H1 (cell line): Measurements from ENCODE around the gene PTK6. TPM values are rescaled to one million over a fixed set of nuclear protein-coding genes. Genes with fewer than 3 reads are reported as not detected.

ENCODE experiments used
- CTCF ChIA-PET: fragments of 300-600 bp; sonication (Branson Sonifier 250); formaldehyde crosslinking; loops from one replicate; lab custom pipeline; 2021; ENCODE audit not compliant: partially characterized antibody; lab: Charles Lee
- POLR2A ChIA-PET: fragments of 300-600 bp; sonication (Branson Sonifier 250); formaldehyde crosslinking; loops from one replicate; lab custom pipeline; 2021; ENCODE audit warnings: inconsistent platforms; ENCODE audit not compliant: partially characterized antibody; lab: Charles Lee
- DNase-seq, 2 experiments: peaks; one replicate each; pipeline versions ENCODE4 v3.0.0 to v3.0.0-alpha.2; 2010 to 2022; ENCODE audit warnings: low spot score in 2 of 2, low read depth in 1 of 2, mixed read lengths in 1 of 2
- FAIRE-seq: peaks from 2 replicates; lab custom pipeline; 2011; peaks lifted over from hg19 to GRCh38; lab: Jason Lieb, UNC
- H2AFZ ChIP-seq: 2 replicates; pipeline ENCODE4 v1.8.1; 2012; ENCODE audit warnings: low read length, inconsistent platforms
- H2AK5ac ChIP-seq: 2 replicates; pipeline ENCODE4 v1.6.1; 2013; ENCODE audit warnings: low read depth, low read length
- H2BK120ac ChIP-seq: replicated peaks from 2 replicates; pipeline ENCODE3; 2013; ENCODE audit warnings: low read depth, low read length, inconsistent platforms
- H2BK12ac ChIP-seq: 2 replicates; pipeline ENCODE4 v1.6.1; 2013; ENCODE audit warnings: low read depth, low read length
- H2BK15ac ChIP-seq: 2 replicates; pipeline ENCODE4 v1.6.1; 2013; ENCODE audit warnings: low read length
- H2BK20ac ChIP-seq: 2 replicates; pipeline ENCODE4 v1.6.1; 2013; ENCODE audit warnings: low read length
- H2BK5ac ChIP-seq: 2 replicates; pipeline ENCODE4 v1.6.1; 2013; ENCODE audit warnings: low read depth, low read length
- H3K14ac ChIP-seq: 2 replicates; pipeline ENCODE4 v1.6.1; 2013; ENCODE audit warnings: inconsistent platforms; ENCODE audit not compliant: insufficient read length
- H3K18ac ChIP-seq: 2 replicates; pipeline ENCODE4 v1.6.1; 2013; ENCODE audit warnings: low read length; ENCODE audit errors: extremely low read depth
- H3K23ac ChIP-seq: 2 replicates; pipeline ENCODE4 v1.6.1; 2013; ENCODE audit warnings: inconsistent platforms; ENCODE audit not compliant: insufficient read length
- H3K23me2 ChIP-seq: 2 replicates; pipeline ENCODE4 v1.6.1; 2013; ENCODE audit warnings: low read depth, low read length
- H3K27ac ChIP-seq: 2 replicates; pipeline ENCODE4 v1.6.1; 2011; ENCODE audit warnings: low read depth, low read length, inconsistent platforms
- H3K27me3 ChIP-seq, 4 experiments: replicated peaks in 1 of 4; 1 replicate in 1 of 4; 2 replicates in 3 of 4; pipeline versions ENCODE4 v1.6.1 to v1.8.1; 2011 to 2013; ENCODE audit warnings: low read length in 3 of 4, mild to moderate bottlenecking in 3 of 4, inconsistent platforms in 2 of 4, mixed read lengths in 2 of 4, moderate library complexity in 1 of 4; ENCODE audit not compliant: control insufficient read depth in 3 of 4, insufficient read depth in 3 of 4; ENCODE audit errors: extremely low read depth in 1 of 4
- H3K36me3 ChIP-seq, 4 experiments: 2 replicates each; pipeline versions ENCODE4 v1.6.1 to v1.8.1; 2011 to 2013; ENCODE audit warnings: mild to moderate bottlenecking in 4 of 4, low read length in 3 of 4, moderate library complexity in 2 of 4, control low read depth in 1 of 4, inconsistent platforms in 1 of 4; ENCODE audit not compliant: insufficient read depth in 4 of 4, control insufficient read depth in 2 of 4
- H3K4ac ChIP-seq: replicated peaks from 2 replicates; pipeline ENCODE3; 2013; ENCODE audit warnings: low read length, low read depth, mixed read lengths, inconsistent platforms; ENCODE audit not compliant: insufficient read length
- H3K4me1 ChIP-seq, 4 experiments: replicated peaks in 1 of 4; 1 replicate in 1 of 4; 2 replicates in 3 of 4; pipeline versions ENCODE4 v1.6.1 to v1.8.1; 2011 to 2013; ENCODE audit warnings: low read length in 3 of 4, inconsistent platforms in 2 of 4, mixed read lengths in 1 of 4; ENCODE audit not compliant: insufficient read depth in 4 of 4, control insufficient read depth in 3 of 4
- H3K4me2 ChIP-seq, 2 experiments: 2 replicates each; pipeline versions ENCODE4 v1.6.1 to v1.8.1; 2011 to 2013; ENCODE audit warnings: low read depth in 2 of 2, low read length in 2 of 2, control low read depth in 1 of 2, inconsistent platforms in 1 of 2, mild to moderate bottlenecking in 1 of 2; ENCODE audit not compliant: insufficient read depth in 1 of 2
- H3K4me3 ChIP-seq, 4 experiments: fragments of 200-600, 300-600 bp in 1 of 4; sonication (generic), shearing (Covaris generic), sonication (Bioruptor Twin) in 1 of 4; 2 replicates each; pipeline versions ENCODE4 v1.5.1 to v1.8.1; 2011 to 2016; ENCODE audit warnings: low read length in 4 of 4, low read depth in 3 of 4, control low read depth in 2 of 4, inconsistent platforms in 2 of 4, mild to moderate bottlenecking in 2 of 4, mixed read lengths in 1 of 4, moderate library complexity in 1 of 4; ENCODE audit not compliant: insufficient read depth in 2 of 4; ENCODE audit errors: extremely low read depth in 1 of 4
- H3K56ac ChIP-seq: replicated peaks from 2 replicates; pipeline ENCODE3; 2013; ENCODE audit warnings: low read depth, mild to moderate bottlenecking, mixed read lengths, low read length, inconsistent platforms; ENCODE audit not compliant: insufficient read length
- H3K79me1 ChIP-seq: 2 replicates; pipeline ENCODE4 v1.6.1; 2013; ENCODE audit warnings: low read depth, low read length, control low read depth
- H3K79me2 ChIP-seq, 2 experiments: 2 replicates each; pipeline versions ENCODE4 v1.6.1 to v1.8.1; 2012 to 2013; ENCODE audit warnings: low read length in 2 of 2, mild to moderate bottlenecking in 2 of 2, inconsistent platforms in 1 of 2; ENCODE audit not compliant: insufficient read depth in 2 of 2, control insufficient read depth in 1 of 2
- H3K9ac ChIP-seq, 4 experiments: replicated peaks in 1 of 4; 1 replicate in 1 of 4; 2 replicates in 3 of 4; pipeline versions ENCODE4 v1.6.1 to v1.8.1; 2011 to 2013; ENCODE audit warnings: low read depth in 3 of 4, low read length in 3 of 4, control low read depth in 2 of 4, mild to moderate bottlenecking in 2 of 4, moderate library complexity in 2 of 4, inconsistent platforms in 1 of 4; ENCODE audit errors: extremely low read depth in 1 of 4
- H3K9me3 ChIP-seq, 2 experiments: 2 replicates each; pipeline versions ENCODE4 v1.6.1 to v1.8.1; 2012 to 2013; ENCODE audit warnings: mild to moderate bottlenecking in 2 of 2, moderate library complexity in 2 of 2, control low read depth in 1 of 2, inconsistent platforms in 1 of 2, low read depth in 1 of 2, low read length in 1 of 2, mixed read lengths in 1 of 2; ENCODE audit not compliant: insufficient read depth in 2 of 2
- H4K20me1 ChIP-seq, 2 experiments: replicated peaks in 1 of 2; 2 replicates each; pipeline versions ENCODE3 to v1.8.1; 2011 to 2013; ENCODE audit warnings: inconsistent platforms in 2 of 2, low read length in 2 of 2, mild to moderate bottlenecking in 1 of 2; ENCODE audit not compliant: insufficient read depth in 2 of 2, control insufficient read depth in 1 of 2
- H4K5ac ChIP-seq: 2 replicates; pipeline ENCODE4 v1.6.1; 2013; ENCODE audit warnings: low read length, low read depth, mixed read lengths, inconsistent platforms; ENCODE audit not compliant: insufficient read length
- H4K8ac ChIP-seq: 2 replicates; pipeline ENCODE4 v1.8.0; 2013; ENCODE audit warnings: mild to moderate bottlenecking, moderate library complexity, low read length, inconsistent platforms; ENCODE audit not compliant: insufficient read depth; ENCODE audit errors: extremely low read depth
- H4K91ac ChIP-seq: replicated peaks from 2 replicates; pipeline ENCODE3; 2013; ENCODE audit warnings: low read length, mixed read lengths, inconsistent platforms; ENCODE audit not compliant: insufficient read length
- EGR1 ChIP-seq: IDR thresholded peaks from 2 replicates; pipeline ENCODE4 v1.6.1; 2011; ENCODE audit warnings: low read depth, low read length, borderline replicate concordance
- GABPA ChIP-seq: IDR thresholded peaks from 2 replicates; pipeline ENCODE4 v1.6.1; 2011; ENCODE audit warnings: mild to moderate bottlenecking, low read length, moderate library complexity, borderline replicate concordance; ENCODE audit not compliant: insufficient read depth
- POLR2A ChIP-seq, 2 experiments: IDR thresholded peaks; 1 replicate in 1 of 2; 2 replicates in 1 of 2; pipeline ENCODE4 v1.6.1; 2011; ENCODE audit warnings: low read depth in 2 of 2, low read length in 2 of 2, mild to moderate bottlenecking in 2 of 2; ENCODE audit errors: control extremely low read depth in 1 of 2
- SAP30 ChIP-seq: fragments of 300-600 bp; sonication (generic); IDR thresholded peaks from 2 replicates; pipeline ENCODE4 v1.7.1; 2012; ENCODE audit warnings: low read length, moderate library complexity, mild to moderate bottlenecking, inconsistent platforms; ENCODE audit not compliant: insufficient read depth, insufficient replicate concordance
- WGBS, 2 experiments: shearing (Covaris generic) in 1 of 2; methylation state at CpG; one replicate each; pipeline versions ENCODE4 v1.1.6 to v1.1.7; 2013 to 2015; ENCODE audit warnings: low lambda C conversion rate in 2 of 2, mixed read lengths in 2 of 2, inconsistent platforms in 1 of 2, low coverage in 1 of 2, missing lambda C conversion rate in 1 of 2; ENCODE audit not compliant: insufficient replicate concordance in 2 of 2, insufficient coverage in 1 of 2, insufficient read length in 1 of 2; ENCODE audit errors: extremely low coverage in 1 of 2, missing lambda C conversion rate in 1 of 2; 5-methylcytosine and 5-hydroxymethylcytosine counted together
- polyA plus RNA-seq, 7 experiments: library from polyadenylated mRNA; depleted of rRNA in 3 of 7; stranded (reverse) in 5 of 7; unstranded in 2 of 7; fragments of >200 nt in 5 of 7; fragments of 200-250 nt in 2 of 7; gene quantifications; 1 replicate in 5 of 7; 2 replicates in 1 of 7; 4 replicates in 1 of 7; pipeline versions ENCODE4 v1.2.1 to v1.2.3, GENCODE V29; 2011 to 2013; ENCODE audit warnings: missing spikeins in 2 of 7, mixed read lengths in 2 of 7
- total RNA-seq: library from RNA; stranded (reverse); fragmentation: NEBNext Ultra II Directional; extraction: Animal tissue kit (Norgen Biotek cat#: 25700); gene quantifications from 2 replicates; pipeline ENCODE4 v1.2.1, GENCODE V29; 2021

PTK6 gene
- total and polyA plus RNA-seq, 2 of the 8 experiments (the other 6 are each of a cell fraction or from before 2014, with no cell fraction given) = 0.12 to 0.19 TPM

DNA sequence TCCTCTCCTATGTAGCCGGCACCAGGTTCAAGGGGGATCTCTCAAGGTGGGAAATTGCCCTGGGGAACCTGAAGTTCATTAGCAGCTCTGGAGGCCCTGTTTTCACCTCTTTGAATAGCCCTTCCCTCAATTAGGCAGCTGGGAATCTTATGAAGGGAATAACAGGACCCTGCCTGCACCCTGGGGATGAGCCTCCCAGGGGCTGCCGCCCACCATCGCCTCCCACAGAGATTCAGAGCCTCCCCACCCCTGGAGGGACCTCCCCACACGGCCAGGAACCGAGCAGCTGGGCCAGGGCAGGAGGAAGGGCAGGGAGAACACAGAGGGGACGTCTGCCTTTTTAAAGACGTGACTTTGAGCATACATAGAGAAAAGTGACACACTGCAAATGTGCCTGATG, 33.7 kb downstream of the PTK6 start:
- no peak for TF ChIP-seq GABPA
- TF ChIP-seq SAP30 = no peak
- TF ChIP-seq EGR1 = no peak
- TF ChIP-seq POLR2A (IDR thresholded peaks at IDR 0.05; ENCODE audit: control extremely low read depth in 1 of 2, low read depth in 2 of 2, low read length in 2 of 2) = no peak
- CTCF ChIA-PET = interaction anchor here (0.6 to 1.7 kb wide), 4 partner anchors 10 to 107 kb away, joined by 3 to 6 read pairs (median 3); no protein-coding TSS in a partner anchor
- Histone ChIP-seq H3K18ac (no peak overlapping the region), H3K27ac (no peak overlapping the region), H2BK5ac (no peak overlapping the region), H3K9ac (no peak overlapping the region), H3K4me2 (no peak overlapping the region), H4K8ac (no peak overlapping the region), H3K56ac (no peak overlapping the region), H3K23ac (no peak overlapping the region), H3K79me2 (no peaks in the 10 kb centered on the region), H4K5ac (no peak overlapping the region), H2AK5ac (no peak overlapping the region), H3K4me3 (no peak overlapping the region), H3K14ac (no peak overlapping the region), H3K4ac (no peak overlapping the region), H3K9me3 (peaks cover 0 to 6% of the 10 kb centered on the region in 2 experiments; a peak in 2 of 4 replicates), H2BK120ac (no peak overlapping the region), H3K23me2 (no peaks in the 10 kb centered on the region; the same call in 1 of the 2 replicates), H3K36me3 (no peaks in the 10 kb centered on the region), H3K4me1 (peaks cover 0 to 18% (median 10%) of the 10 kb centered on the region in 4 experiments; a peak in 6 of 7 replicates), H3K79me1 (no peaks in the 10 kb centered on the region), H4K20me1 (peaks cover 0 to 1% of the 10 kb centered on the region in 2 experiments), H2BK12ac (no peak overlapping the region), H2BK20ac (no peak overlapping the region), H4K91ac (no peak overlapping the region), H2BK15ac (no peak overlapping the region), H3K27me3 (peaks cover 8 to 17% (median 12%) of the 10 kb centered on the region in 4 experiments), H2AFZ (no peak overlapping the region)
- POLR2A ChIA-PET = interaction anchor here (2.0 kb wide), 1 partner anchor 34 kb away, joined by 5 read pairs; the partner anchor contains the start of gene PTK6
- FAIRE-seq = no peak
- no peak for DNase-seq
- 63% methylated on average over 7 of the region's 7 CpGs; no CpG with 5 or more reads in 1 of the 2 experiments for WGBS, 2 experiments
